T-helper 1 cell treated with Interleukin-12 subunit alpha and Interleukin-12 subunit beta and Interleukin-4 antibody, amounts not matched to agents 30 ng/mL and 1 ng/mL, for 36 hours (primary cell): Measurements from ENCODE around the gene PSTPIP1. TPM values are rescaled to one million over a fixed set of nuclear protein-coding genes. Genes with fewer than 3 reads are reported as not detected.

Experiments
- intact Hi-C: fragments of 100-400 bp; cut with micrococcal nuclease; formaldehyde crosslinking; loops from one replicate; pipeline ENCODE4 v1.15.1; 2024
- total RNA-seq: library from RNA; stranded (reverse); gene quantifications from 2 replicates; pipeline ENCODE4 v1.2.3, GENCODE V29; 2022

The PSTPIP1 gene
- total RNA-seq, 1 donor from 2014 or later: 224 TPM

GRCh38 chr15:76976572-76977270 is 18.2 kb upstream of the PSTPIP1 start:
- intact Hi-C loops: loop anchor here (1.0 to 10.0 kb wide), 5 partner anchors 12 to 98 kb away; partner anchors contain the start of genes PSTPIP1 and TSPAN3

- intact Hi-C loops: loop anchor here (10.0 kb wide), 1 partner anchor 96 kb away; the partner anchor contains the start of gene TSPAN3
These were observed 16.2 kb upstream of the PSTPIP1 start for GRCh38 chr15:76978522-76979330.

- intact Hi-C loops: loop anchor here (10.0 kb wide), 1 partner anchor 95 kb away; the partner anchor contains the start of gene TSPAN3
These were observed 15.5 kb upstream of the PSTPIP1 start for GRCh38 chr15:76979331-76979925.

- intact Hi-C loops: loop anchor here (10.0 kb wide), 1 partner anchor 95 kb away; the partner anchor contains the start of gene TSPAN3
These were observed 14.9 kb upstream of the PSTPIP1 start for GRCh38 chr15:76979996-76980520.

GRCh38 chr15:76982356-76982755 is 12.6 kb upstream of the PSTPIP1 start:
- intact Hi-C loops: no loop called here

- intact Hi-C loops: no loop called here
These were observed 12.2 kb upstream of the PSTPIP1 start for GRCh38 chr15:76982756-76983155.

GRCh38 chr15:76983590-76984375 is 11.1 kb upstream of the PSTPIP1 start:
- intact Hi-C loops: no loop called here

GRCh38 chr15:76986743-76987142 is 8.2 kb upstream of the PSTPIP1 start:
- intact Hi-C loops: loop anchor here (5.0 kb wide), 1 partner anchor 436 kb away; the partner anchor contains the start of genes HMG20A and PEAK1

- intact Hi-C loops: loop anchor here (5.0 kb wide), 1 partner anchor 435 kb away; the partner anchor contains the start of genes HMG20A and PEAK1
These were observed 7.7 kb upstream of the PSTPIP1 start for GRCh38 chr15:76987276-76987675.

GRCh38 chr15:76987896-76988860 is 6.7 kb upstream of the PSTPIP1 start:
- intact Hi-C loops: loop anchor here (1.0 to 5.0 kb wide), 8 partner anchors 10 to 434 kb away; partner anchors contain the start of genes HMG20A, PEAK1, RCN2 and SCAPER

GRCh38 chr15:76988867-76989780 is 5.8 kb upstream of the PSTPIP1 start:
- intact Hi-C loops: loop anchor here (1.0 to 5.0 kb wide), 8 partner anchors 9 to 433 kb away; partner anchors contain the start of genes HMG20A, PEAK1, RCN2 and SCAPER

GRCh38 chr15:76991048-76991447 is 3.9 kb upstream of the PSTPIP1 start:
- intact Hi-C loops: no loop called here

GRCh38 chr15:76991741-76992645 is 2.9 kb upstream of the PSTPIP1 start:
- intact Hi-C loops: no loop called here

- intact Hi-C loops: no loop called here
These were observed 1.7 kb upstream of the PSTPIP1 start for GRCh38 chr15:76993114-76993725.

GRCh38 chr15:76994001-76994400 is 925 bp upstream of the PSTPIP1 start:
- intact Hi-C loops: loop anchor here (2.0 kb wide), 2 partner anchors 17 to 77 kb away; partner anchors contain the start of gene TSPAN3

- intact Hi-C loops: loop anchor here (2.0 kb wide), 2 partner anchors 18 to 76 kb away; partner anchors contain the start of gene TSPAN3
These were observed 430 bp upstream of the PSTPIP1 start for GRCh38 chr15:76994496-76994895.
